Activated B cell treated with CpG ODN at 0.5 μM for 24 hours (primary cell): ENCODE data around the gene RNASEH2B. TPM values are rescaled to one million over a fixed set of nuclear protein-coding genes. Genes with fewer than 3 reads are reported as not detected.

Source experiments
- ATAC-seq: fragments of 200-7000 bp; cut with Tn5 transposase; one replicate; pipeline ENCODE4 v1.10.0; 2021; ENCODE audit warnings: low read depth, mild to moderate bottlenecking, moderate library complexity
- CTCF ChIA-PET: fragments of 350-600 bp; sonication (Branson Sonifier 250); formaldehyde crosslinking; loops from one replicate; lab custom pipeline; 2021; ENCODE audit warnings: antibody characterized with exemption; lab: Charles Lee
- POLR2A ChIA-PET: fragments of 350-600 bp; sonication (Branson Sonifier 250); formaldehyde crosslinking; loops from one replicate; lab custom pipeline; 2021; ENCODE audit warnings: antibody characterized with exemption; lab: Charles Lee
- DNase-seq: peaks from one replicate; pipeline ENCODE4 v3.0.0; 2022
- H3K27ac Mint-ChIP-seq: one replicate; pipeline ENCODE4 v1.8.0; 2020; ENCODE audit warnings: mixed read lengths
- H3K27me3 Mint-ChIP-seq: one replicate; pipeline ENCODE4 v1.8.0; 2021; ENCODE audit warnings: mixed read lengths
- H3K36me3 Mint-ChIP-seq: one replicate; pipeline ENCODE4 v1.8.0; 2021; ENCODE audit warnings: low read depth, mixed read lengths
- H3K4me1 Mint-ChIP-seq: one replicate; pipeline ENCODE4 v1.8.0; 2021; ENCODE audit warnings: mixed read lengths
- H3K4me3 Mint-ChIP-seq: one replicate; pipeline ENCODE4 v1.8.0; 2020; ENCODE audit warnings: mild to moderate bottlenecking, mixed read lengths
- H3K9me3 Mint-ChIP-seq: one replicate; pipeline ENCODE4 v1.8.0; 2020; ENCODE audit warnings: mixed read lengths
- CTCF ChIP-seq: fragments of 200-600 bp; IDR thresholded peaks from one replicate; pipeline ENCODE4 v1.8.0; 2022; ENCODE audit warnings: antibody characterized with exemption, mild to moderate bottlenecking
- intact Hi-C: fragments of 100-400 bp; cut with micrococcal nuclease; formaldehyde crosslinking; loops from one replicate; pipeline ENCODE4 v1.15.1; 2024
- total RNA-seq: library from RNA; stranded (reverse); gene quantifications from 2 replicates; pipeline ENCODE4 v1.2.3, GENCODE V29; 2022

Gene RNASEH2B
- total RNA-seq, 1 donor from 2014 or later = 103 TPM

DNA sequence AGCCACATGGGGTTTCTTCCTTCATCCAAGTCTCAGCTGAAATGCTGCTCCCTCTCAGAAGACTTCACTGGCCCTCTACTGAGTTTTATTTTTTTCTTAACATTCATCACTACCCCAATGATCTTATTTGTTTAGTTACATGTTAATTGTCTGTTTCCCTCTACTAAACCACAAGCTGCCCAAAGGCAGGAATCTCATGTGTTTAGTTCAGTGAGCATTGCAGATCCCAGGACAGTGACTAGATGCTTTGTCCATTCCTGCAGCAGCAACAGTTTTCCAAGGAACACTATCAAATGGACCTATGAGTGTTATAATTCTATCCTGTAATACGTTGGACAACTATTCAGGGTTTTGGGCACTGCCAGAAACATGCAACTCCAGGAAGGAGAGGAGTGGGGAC lies 93.1 kb downstream of the RNASEH2B start:
- Mint-ChIP-seq H3K27ac (no peak overlapping the region), H3K36me3 (no peaks in the 10 kb centered on the region), H3K9me3 (no peaks in the 10 kb centered on the region), H3K4me3 (no peak overlapping the region), H3K27me3 (peaks cover 17% of the 10 kb centered on the region), H3K4me1 (no peaks in the 10 kb centered on the region)
- ATAC-seq = no peak
- POLR2A ChIA-PET = no interaction called here
- no peak for TF ChIP-seq CTCF
- DNase-seq = no peak
- intact Hi-C loops = no loop called here
- CTCF ChIA-PET = interaction anchor here (0.9 kb wide), 1 partner anchor 11 kb away, joined by 4 read pairs; no protein-coding TSS in a partner anchor

DNA sequence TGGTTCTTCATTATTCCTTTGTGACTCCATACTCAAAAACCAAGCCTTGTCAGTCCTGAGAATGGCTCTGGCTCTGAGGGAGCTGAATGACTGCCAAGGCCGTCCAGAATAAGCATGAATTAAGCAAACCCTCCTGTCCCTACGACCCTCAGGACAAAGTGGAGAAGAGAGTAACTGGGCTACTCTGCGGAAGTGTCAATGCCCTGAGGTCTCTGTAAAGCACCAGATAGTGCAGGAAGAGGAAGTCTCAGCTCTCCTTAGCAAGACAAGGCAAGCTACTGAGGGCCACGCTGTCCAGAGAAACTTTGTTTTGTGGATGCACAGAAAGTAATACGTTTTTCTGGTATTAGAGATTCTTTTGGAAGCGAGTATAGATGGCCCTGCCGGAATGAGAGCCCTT lies 94.1 kb downstream of the RNASEH2B start:
- CTCF ChIA-PET = interaction anchor here (0.9 kb wide), 1 partner anchor 11 kb away, joined by 4 read pairs; no protein-coding TSS in a partner anchor
- DNase-seq = no peak
- H3K27me3 Mint-ChIP-seq = peaks cover 17% of the 10 kb centered on the region

DNA sequence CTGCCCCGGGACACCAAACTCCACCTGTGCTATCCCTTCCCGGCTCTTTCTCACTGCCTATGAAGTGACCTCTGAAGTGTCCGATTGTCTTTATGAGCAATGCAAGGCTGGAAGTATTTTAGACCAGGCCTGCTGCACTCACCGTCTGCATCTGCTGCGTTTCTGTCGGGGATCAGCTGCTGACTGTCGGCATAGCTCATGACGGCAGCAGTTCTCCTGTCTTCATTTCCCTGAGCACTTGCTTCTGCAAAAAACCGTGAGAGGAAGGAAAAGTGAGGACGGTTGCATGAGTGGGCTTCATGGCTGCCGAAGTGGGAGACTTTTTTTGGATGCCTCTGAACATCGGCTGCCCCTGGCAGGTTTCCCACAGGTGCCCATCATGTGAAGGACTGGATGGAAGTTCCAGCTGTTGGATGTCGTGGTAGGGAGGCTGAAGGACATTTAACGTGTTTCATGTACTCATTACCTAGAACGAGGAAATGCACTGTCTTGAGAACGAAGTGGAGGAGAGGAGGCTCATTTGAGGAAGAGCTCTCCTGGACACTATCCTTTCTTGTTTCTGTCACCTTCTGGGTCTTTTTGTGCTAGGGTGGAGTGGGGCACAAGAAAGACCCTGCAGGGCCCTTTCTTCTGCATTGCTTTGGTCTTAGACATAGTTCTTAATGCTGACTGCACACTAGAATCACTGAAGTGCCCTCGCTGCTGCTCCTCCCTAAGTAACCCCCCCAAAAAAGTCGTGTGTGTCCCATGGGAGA lies 94.7 kb downstream of the RNASEH2B start:
- Mint-ChIP-seq H3K4me3 (no peak overlapping the region), H3K27ac (no peak overlapping the region), H3K4me1 (no peaks in the 10 kb centered on the region), H3K9me3 (no peaks in the 10 kb centered on the region), H3K27me3 (peaks cover 17% of the 10 kb centered on the region), H3K36me3 (no peaks in the 10 kb centered on the region)
- ATAC-seq = no peak
- CTCF ChIA-PET = no interaction called here
- DNase-seq = no peak
- TF ChIP-seq CTCF = no peak
- POLR2A ChIA-PET = no interaction called here
- intact Hi-C loops = no loop called here

More for the DNA sequence above, 94.1 kb downstream of the RNASEH2B start:
- no peak overlapping the region for H3K27ac Mint-ChIP-seq
- H3K36me3 Mint-ChIP-seq = no peaks in the 10 kb centered on the region
- ATAC-seq = no peak
- H3K4me3 Mint-ChIP-seq = no peak overlapping the region
- intact Hi-C loops = no loop called here
- no peaks in the 10 kb centered on the region for H3K4me1 Mint-ChIP-seq
- no peaks in the 10 kb centered on the region for H3K9me3 Mint-ChIP-seq
- no peak for TF ChIP-seq CTCF
- POLR2A ChIA-PET = no interaction called here

- no peak overlapping the region for H3K27ac Mint-ChIP-seq
Measured at GRCh38 chr13:51004918-51005460, 95.4 kb downstream of the RNASEH2B start.

More at GRCh38 chr13:51004918-51005460, 95.4 kb downstream of the RNASEH2B start:
- no peak for DNase-seq
- Mint-ChIP-seq H3K4me3 (no peak overlapping the region), H3K9me3 (no peaks in the 10 kb centered on the region), H3K27me3 (peaks cover 17% of the 10 kb centered on the region), H3K36me3 (no peaks in the 10 kb centered on the region), H3K4me1 (no peaks in the 10 kb centered on the region)
- ChIA-PET CTCF (no interaction called here), POLR2A (no interaction called here)
- intact Hi-C loops = no loop called here
- TF ChIP-seq CTCF = no peak
- no peak for ATAC-seq
